ENCODE data around the gene KIAA0232. TPM values are rescaled to one million over a fixed set of nuclear protein-coding genes. Genes with fewer than 3 reads are reported as not detected.

Gene KIAA0232
- total and polyA plus RNA-seq, 10 of the 15 experiments (the other 5 are each of a cell fraction or from before 2014, with no cell fraction given): 2.8 to 15.1 (median 10.8) TPM

GRCh38 chr4:6894528-6895498 is 112.3 kb downstream of the KIAA0232 start:
- POLR2A ChIA-PET: no interaction called here
- Histone ChIP-seq H3K4me2 (ENCODE audit: control insufficient read depth, insufficient read depth) (no peak overlapping the region), H3K9me3 (replicated peaks; ENCODE audit: control insufficient read depth, insufficient read depth, low read length) (peaks cover 7% of the 10 kb centered on the region; the same call in 1 of the 3 replicates), H3K79me2 (ENCODE audit: control insufficient read depth, insufficient read depth, low read length) (no peaks in the 10 kb centered on the region), H4K20me1 (ENCODE audit: control insufficient read depth, insufficient read depth) (no peaks in the 10 kb centered on the region), H3K27me3 (replicated peaks in 1 of 2; ENCODE audit: control insufficient read depth in 2 of 2, insufficient read depth in 2 of 2, low read length in 1 of 2) (no peaks in the 10 kb centered on the region), H3K9ac (ENCODE audit: control insufficient read depth, insufficient read depth, low read length) (no peak overlapping the region), H3K4me1 (ENCODE audit: control insufficient read depth, insufficient read depth, low read length) (peaks cover 20% of the 10 kb centered on the region), H3K4me3 (no peak overlapping the region), H3K36me3 (ENCODE audit: control insufficient read depth in 2 of 2, insufficient read depth in 2 of 2, low read length in 1 of 2) (no peaks in the 10 kb centered on the region), H3K27ac (ENCODE audit: control insufficient read depth, insufficient read depth) (no peak overlapping the region), H2AFZ (ENCODE audit: control insufficient read depth, low read depth, low read length) (no peak overlapping the region)
- WGBS (ENCODE audit: insufficient coverage, insufficient replicate concordance, low lambda C conversion rate, missing lambda C conversion rate): 88% methylated on average over 29 of the region's 29 CpGs
- DNase-seq (ENCODE audit: low read depth, low spot score) (no peak), FAIRE-seq (no peak), ATAC-seq (no peak)
- RAD21 ChIA-PET (ENCODE audit: unreplicated experiment): no interaction called here
- in situ Hi-C loops (cut with MboI): no loop called here
- CTCF ChIA-PET: interaction anchor here (0.7 to 3.8 kb wide), 2 partner anchors 21 to 325 kb away, joined by 3 to 13 read pairs; no protein-coding TSS in a partner anchor
- intact Hi-C loops (cut with micrococcal nuclease; ENCODE audit: unreplicated experiment): loop anchor here (5.0 kb wide), 1 partner anchor 177 kb away; no protein-coding TSS in a partner anchor
- BruUV-seq (replicated peaks): no TSS peak
- SMC1A ChIA-PET (ENCODE audit: uncharacterized antibody, unreplicated experiment): no interaction called here
- TF ChIP-seq KAT2A (conservative IDR thresholded peaks at IDR 0.05; ENCODE audit: control insufficient read depth, low read depth, low read length) (no peak), MTA2 (IDR thresholded peaks at IDR 0.05; ENCODE audit: low read depth) (no peak), MXI1 (IDR thresholded peaks at IDR 0.05; ENCODE audit: low read depth, low read length) (no peak), E2F4 (IDR thresholded peaks at IDR 0.05; ENCODE audit: low read depth, low read length) (no peak), MAX (IDR thresholded peaks at IDR 0.05; ENCODE audit: low read depth, low read length) (no peak), FOXK2 (IDR thresholded peaks at IDR 0.05) (no peak), TARDBP (IDR thresholded peaks at IDR 0.05; ENCODE audit: borderline replicate concordance) (no peak), IKZF2 (IDR thresholded peaks at IDR 0.05) (no peak), NR2C1 (IDR thresholded peaks at IDR 0.05) (no peak), SKIL (IDR thresholded peaks at IDR 0.05; ENCODE audit: low read depth, poor library complexity, severe bottlenecking) (no peak), REST (IDR thresholded peaks at IDR 0.05; ENCODE audit: low read depth, low read length) (no peak), ATF2 (IDR thresholded peaks at IDR 0.05; ENCODE audit: low read length) (no peak), MEF2B (IDR thresholded peaks at IDR 0.05; ENCODE audit: partially characterized antibody, poor library complexity, severe bottlenecking) (no peak), MYC (IDR thresholded peaks at IDR 0.05; ENCODE audit: insufficient read depth, insufficient read length, insufficient replicate concordance, low read length, severe bottlenecking) (no peak)

Measured in GM12878 (cell line).